ENCODE data around the gene IL22RA1. TPM values are rescaled to one million over a fixed set of nuclear protein-coding genes. Genes with fewer than 3 reads are reported as not detected.

IL22RA1 gene
- polyA plus RNA-seq, 1 donor from 2014 or later: not detected

GRCh38 chr1:24103879-24104278 lies 39.1 kb downstream of the IL22RA1 start:
- H3K27ac ChIP-seq (ENCODE audit: low read length): no peak overlapping the region
- no peaks in the 10 kb centered on the region for H3K27me3 ChIP-seq (ENCODE audit: insufficient read depth, low read depth, low read length)
- H3K4me2 ChIP-seq (ENCODE audit: low read length): no peak overlapping the region
- H2AFZ ChIP-seq (ENCODE audit: low read depth, low read length): no peak overlapping the region
- no peaks in the 10 kb centered on the region for H3F3A ChIP-seq (ENCODE audit: insufficient read depth, low read length, poor library complexity, severe bottlenecking)
- no peaks in the 10 kb centered on the region for H3K79me2 ChIP-seq (replicated peaks; ENCODE audit: insufficient read depth, low read length)
- no peaks in the 10 kb centered on the region for H3K9me3 ChIP-seq (ENCODE audit: low read length)
- TF ChIP-seq CTCF (IDR thresholded peaks at IDR 0.05; ENCODE audit: poor library complexity, severe bottlenecking): no peak
- TF ChIP-seq EP300 (conservative IDR thresholded peaks at IDR 0.05; ENCODE audit: poor library complexity, severe bottlenecking): no peak
- no peak for TF ChIP-seq RAD21 (conservative IDR thresholded peaks at IDR 0.05)
- TF ChIP-seq EZH2 (IDR thresholded peaks at IDR 0.05; ENCODE audit: borderline replicate concordance, insufficient read depth, low read length, poor library complexity, severe bottlenecking): no peak
- TF ChIP-seq, protein P1, sequence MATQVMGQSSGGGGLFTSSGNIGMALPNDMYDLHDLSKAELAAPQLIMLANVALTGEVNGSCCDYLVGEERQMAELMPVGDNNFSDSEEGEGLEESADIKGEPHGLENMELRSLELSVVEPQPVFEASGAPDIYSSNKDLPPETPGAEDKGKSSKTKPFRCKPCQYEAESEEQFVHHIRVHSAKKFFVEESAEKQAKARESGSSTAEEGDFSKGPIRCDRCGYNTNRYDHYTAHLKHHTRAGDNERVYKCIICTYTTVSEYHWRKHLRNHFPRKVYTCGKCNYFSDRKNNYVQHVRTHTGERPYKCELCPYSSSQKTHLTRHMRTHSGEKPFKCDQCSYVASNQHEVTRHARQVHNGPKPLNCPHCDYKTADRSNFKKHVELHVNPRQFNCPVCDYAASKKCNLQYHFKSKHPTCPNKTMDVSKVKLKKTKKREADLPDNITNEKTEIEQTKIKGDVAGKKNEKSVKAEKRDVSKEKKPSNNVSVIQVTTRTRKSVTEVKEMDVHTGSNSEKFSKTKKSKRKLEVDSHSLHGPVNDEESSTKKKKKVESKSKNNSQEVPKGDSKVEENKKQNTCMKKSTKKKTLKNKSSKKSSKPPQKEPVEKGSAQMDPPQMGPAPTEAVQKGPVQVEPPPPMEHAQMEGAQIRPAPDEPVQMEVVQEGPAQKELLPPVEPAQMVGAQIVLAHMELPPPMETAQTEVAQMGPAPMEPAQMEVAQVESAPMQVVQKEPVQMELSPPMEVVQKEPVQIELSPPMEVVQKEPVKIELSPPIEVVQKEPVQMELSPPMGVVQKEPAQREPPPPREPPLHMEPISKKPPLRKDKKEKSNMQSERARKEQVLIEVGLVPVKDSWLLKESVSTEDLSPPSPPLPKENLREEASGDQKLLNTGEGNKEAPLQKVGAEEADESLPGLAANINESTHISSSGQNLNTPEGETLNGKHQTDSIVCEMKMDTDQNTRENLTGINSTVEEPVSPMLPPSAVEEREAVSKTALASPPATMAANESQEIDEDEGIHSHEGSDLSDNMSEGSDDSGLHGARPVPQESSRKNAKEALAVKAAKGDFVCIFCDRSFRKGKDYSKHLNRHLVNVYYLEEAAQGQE (IDR thresholded peaks at IDR 0.05; ENCODE audit: borderline replicate concordance): no peak
- no peak for TF ChIP-seq MXI1 (conservative IDR thresholded peaks at IDR 0.05; ENCODE audit: poor library complexity, severe bottlenecking)
- TF ChIP-seq TAF1 (IDR thresholded peaks at IDR 0.05; ENCODE audit: low read depth): no peak
- no peak for TF ChIP-seq SMC3 (conservative IDR thresholded peaks at IDR 0.05; ENCODE audit: poor library complexity)
- TF ChIP-seq POLR2AphosphoS5 (IDR thresholded peaks at IDR 0.05): no peak
- H3K4me3 ChIP-seq (ENCODE audit: low read length): no peak overlapping the region
- no peak overlapping the region for H3K9ac ChIP-seq (ENCODE audit: low read length)
- H3K9me2 ChIP-seq (ENCODE audit: insufficient read depth, low read length): no peaks in the 10 kb centered on the region
- no peaks in the 10 kb centered on the region for H4K20me1 ChIP-seq (ENCODE audit: insufficient read depth)
- no peaks in the 10 kb centered on the region for H3K36me3 ChIP-seq (ENCODE audit: insufficient read depth, low read length)

- no peak overlapping the region for H2AFZ ChIP-seq (ENCODE audit: low read depth, low read length)
- H3F3A ChIP-seq (ENCODE audit: insufficient read depth, low read length, poor library complexity, severe bottlenecking): no peaks in the 10 kb centered on the region
- H3K27ac ChIP-seq (ENCODE audit: low read length): no peak overlapping the region
- no peak overlapping the region for H3K4me3 ChIP-seq (ENCODE audit: low read length)
- H3K79me2 ChIP-seq (replicated peaks; ENCODE audit: insufficient read depth, low read length): no peaks in the 10 kb centered on the region
- H3K9me3 ChIP-seq (ENCODE audit: low read length): no peaks in the 10 kb centered on the region
- no peak overlapping the region for H3K4me2 ChIP-seq (ENCODE audit: low read length)
- no peaks in the 10 kb centered on the region for H4K20me1 ChIP-seq (ENCODE audit: insufficient read depth)
- TF ChIP-seq POLR2AphosphoS5 (IDR thresholded peaks at IDR 0.05) (no peak), RAD21 (conservative IDR thresholded peaks at IDR 0.05) (no peak), TAF1 (IDR thresholded peaks at IDR 0.05; ENCODE audit: low read depth) (no peak), EP300 (conservative IDR thresholded peaks at IDR 0.05; ENCODE audit: poor library complexity, severe bottlenecking) (no peak), SMC3 (conservative IDR thresholded peaks at IDR 0.05; ENCODE audit: poor library complexity) (no peak)
- H3K9ac ChIP-seq (ENCODE audit: low read length): no peak overlapping the region
- H3K9me2 ChIP-seq (ENCODE audit: insufficient read depth, low read length): no peaks in the 10 kb centered on the region
- H3K36me3 ChIP-seq (ENCODE audit: insufficient read depth, low read length): no peaks in the 10 kb centered on the region
- no peaks in the 10 kb centered on the region for H3K27me3 ChIP-seq (ENCODE audit: insufficient read depth, low read depth, low read length)
These were observed 39.5 kb downstream of the IL22RA1 start for GRCh38 chr1:24103408-24103807.
